ENCODE results near the gene HOXD10. TPM values are rescaled to one million over a fixed set of nuclear protein-coding genes. Genes with fewer than 3 reads are reported as not detected.

The HOXD10 gene
- total RNA-seq, 2 experiments from 2014 or later = not detected

- H3K4me3 ChIP-seq (ENCODE audit: low read length) = no peak overlapping the region
- H3K36me3 Mint-ChIP-seq (ENCODE audit: low read depth) = no peaks in the 10 kb centered on the region
- ChIA-PET POLR2A (no interaction called here), CTCF (no interaction called here)
- no peaks in the 10 kb centered on the region for H3K9me3 Mint-ChIP-seq
- H3K4me1 ChIP-seq (ENCODE audit: insufficient read depth, low read length) = peaks cover 22% of the 10 kb centered on the region
- no peak overlapping the region for H3K27ac ChIP-seq (ENCODE audit: low read depth in 1 of 2, low read length in 2 of 2)
- intact Hi-C loops (cut with DNase I, micrococcal nuclease) = no loop called here
- DNase-seq = no peak
- peak overlapping the region; percentile 11 for H3K4me3 Mint-ChIP-seq
- H3K4me1 Mint-ChIP-seq (ENCODE audit: low read depth) = peaks cover 20% of the 10 kb centered on the region
- TF ChIP-seq, protein P1, sequence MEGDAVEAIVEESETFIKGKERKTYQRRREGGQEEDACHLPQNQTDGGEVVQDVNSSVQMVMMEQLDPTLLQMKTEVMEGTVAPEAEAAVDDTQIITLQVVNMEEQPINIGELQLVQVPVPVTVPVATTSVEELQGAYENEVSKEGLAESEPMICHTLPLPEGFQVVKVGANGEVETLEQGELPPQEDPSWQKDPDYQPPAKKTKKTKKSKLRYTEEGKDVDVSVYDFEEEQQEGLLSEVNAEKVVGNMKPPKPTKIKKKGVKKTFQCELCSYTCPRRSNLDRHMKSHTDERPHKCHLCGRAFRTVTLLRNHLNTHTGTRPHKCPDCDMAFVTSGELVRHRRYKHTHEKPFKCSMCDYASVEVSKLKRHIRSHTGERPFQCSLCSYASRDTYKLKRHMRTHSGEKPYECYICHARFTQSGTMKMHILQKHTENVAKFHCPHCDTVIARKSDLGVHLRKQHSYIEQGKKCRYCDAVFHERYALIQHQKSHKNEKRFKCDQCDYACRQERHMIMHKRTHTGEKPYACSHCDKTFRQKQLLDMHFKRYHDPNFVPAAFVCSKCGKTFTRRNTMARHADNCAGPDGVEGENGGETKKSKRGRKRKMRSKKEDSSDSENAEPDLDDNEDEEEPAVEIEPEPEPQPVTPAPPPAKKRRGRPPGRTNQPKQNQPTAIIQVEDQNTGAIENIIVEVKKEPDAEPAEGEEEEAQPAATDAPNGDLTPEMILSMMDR (IDR thresholded peaks at IDR 0.05) = no peak
- peaks cover 93% of the 10 kb centered on the region for H3K27me3 Mint-ChIP-seq
- H3K36me3 ChIP-seq (ENCODE audit: insufficient read depth, low read length) = no peaks in the 10 kb centered on the region
- ATAC-seq (ENCODE audit: poor library complexity) = no peak
- peaks cover 0 to 58% of the 10 kb centered on the region in 2 experiments for H3K9me3 ChIP-seq (ENCODE audit: control insufficient read depth in 1 of 2, insufficient read depth in 1 of 2, low read length in 2 of 2)
- no peak overlapping the region for H3K27ac Mint-ChIP-seq
- peaks cover 73 to 98% of the 10 kb centered on the region in 2 experiments for H3K27me3 ChIP-seq (ENCODE audit: control insufficient read depth in 1 of 2, insufficient read depth in 2 of 2, low read length in 2 of 2)
These were observed 41.1 kb downstream of the HOXD10 start for GRCh38 chr2:176157499-176158185.

GRCh38 chr2:176158186-176158591, 41.6 kb downstream of the HOXD10 start:
- H3K4me3 ChIP-seq (ENCODE audit: low read length) = no peak overlapping the region
- DNase-seq (no peak), ATAC-seq (ENCODE audit: poor library complexity) (no peak)
- no peak overlapping the region for H3K27ac ChIP-seq (ENCODE audit: low read depth in 1 of 2, low read length in 2 of 2)
- H3K36me3 Mint-ChIP-seq (ENCODE audit: low read depth) = no peaks in the 10 kb centered on the region
- peaks cover 0 to 62% of the 10 kb centered on the region in 2 experiments for H3K9me3 ChIP-seq (ENCODE audit: control insufficient read depth in 1 of 2, insufficient read depth in 1 of 2, low read length in 2 of 2)
- intact Hi-C loops (cut with DNase I, micrococcal nuclease) = no loop called here
- H3K27me3 Mint-ChIP-seq = peaks cover 93% of the 10 kb centered on the region
- peaks cover 22% of the 10 kb centered on the region for H3K4me1 ChIP-seq (ENCODE audit: insufficient read depth, low read length)
- ChIA-PET CTCF (no interaction called here), POLR2A (no interaction called here)
- no peak overlapping the region for H3K27ac Mint-ChIP-seq
- no peaks in the 10 kb centered on the region for H3K9me3 Mint-ChIP-seq
- TF ChIP-seq, protein P1 (IDR thresholded peaks at IDR 0.05) = no peak
- peaks cover 21% of the 10 kb centered on the region for H3K4me1 Mint-ChIP-seq (ENCODE audit: low read depth)
- peak overlapping the region; percentile 63 for H3K4me3 Mint-ChIP-seq
- peaks cover 74 to 99% of the 10 kb centered on the region in 2 experiments for H3K27me3 ChIP-seq (ENCODE audit: control insufficient read depth in 1 of 2, insufficient read depth in 2 of 2, low read length in 2 of 2)
- H3K36me3 ChIP-seq (ENCODE audit: insufficient read depth, low read length) = no peaks in the 10 kb centered on the region

DNA sequence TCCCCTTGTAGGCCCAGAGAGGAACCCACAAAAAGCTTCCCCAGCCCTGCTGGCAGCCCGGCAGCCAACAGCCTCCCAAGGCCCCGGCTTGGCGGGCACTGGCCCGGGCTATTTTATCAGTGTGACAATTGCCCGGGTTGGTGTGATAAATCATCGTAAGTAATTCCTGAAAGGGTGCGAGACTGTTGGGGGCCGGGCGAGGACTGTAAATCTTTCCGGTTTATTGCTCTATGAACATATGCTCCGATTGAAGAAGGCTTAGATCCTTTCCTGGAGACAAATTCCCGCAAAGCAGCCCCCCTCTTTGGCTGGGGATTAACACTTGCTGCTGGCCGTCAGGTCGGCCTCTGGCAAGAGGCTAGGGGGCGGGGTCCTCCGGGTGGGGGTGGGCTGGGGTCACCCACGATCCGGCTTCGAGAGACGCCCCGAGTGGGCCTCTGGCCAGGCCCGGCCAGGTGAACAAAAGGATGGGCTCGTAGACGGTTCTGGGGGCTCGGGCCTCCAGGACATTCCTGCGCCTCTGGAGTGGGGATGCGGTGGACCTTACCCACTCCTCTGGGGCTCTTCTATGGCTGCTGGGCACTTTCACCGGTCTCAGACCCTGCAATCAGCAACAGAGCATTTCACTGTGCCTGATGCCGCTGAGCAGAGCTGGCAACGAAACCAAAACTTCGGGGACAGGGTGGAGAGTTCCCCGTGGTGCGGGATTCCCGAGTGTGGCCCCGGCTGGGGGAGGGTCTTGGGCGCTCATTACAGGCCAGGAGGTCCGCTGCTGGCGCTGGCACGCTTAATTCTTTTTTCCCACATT, 42.5 kb downstream of the HOXD10 start:
- H3K4me3 ChIP-seq (ENCODE audit: low read length) = no peak overlapping the region
- no peak for DNase-seq
- H3K9me3 Mint-ChIP-seq = no peaks in the 10 kb centered on the region
- ChIA-PET POLR2A (no interaction called here), CTCF (no interaction called here)
- no peak overlapping the region for H3K27ac ChIP-seq (ENCODE audit: low read depth in 1 of 2, low read length in 2 of 2)
- H3K36me3 Mint-ChIP-seq (ENCODE audit: low read depth) = peaks cover 4% of the 10 kb centered on the region
- H3K36me3 ChIP-seq (ENCODE audit: insufficient read depth, low read length) = no peaks in the 10 kb centered on the region
- peaks cover 30% of the 10 kb centered on the region for H3K4me1 Mint-ChIP-seq (ENCODE audit: low read depth)
- TF ChIP-seq, protein P1 (IDR thresholded peaks at IDR 0.05) = no peak
- peaks cover 76 to 99% of the 10 kb centered on the region in 2 experiments for H3K27me3 ChIP-seq (ENCODE audit: control insufficient read depth in 1 of 2, insufficient read depth in 2 of 2, low read length in 2 of 2)
- no peak for ATAC-seq (ENCODE audit: poor library complexity)
- intact Hi-C loops (cut with DNase I, micrococcal nuclease) = no loop called here
- H3K27me3 Mint-ChIP-seq = peaks cover 93% of the 10 kb centered on the region
- peaks cover 0 to 69% of the 10 kb centered on the region in 2 experiments for H3K9me3 ChIP-seq (ENCODE audit: control insufficient read depth in 1 of 2, insufficient read depth in 1 of 2, low read length in 2 of 2)
- no peak overlapping the region for H3K4me3 Mint-ChIP-seq
- no peak overlapping the region for H3K27ac Mint-ChIP-seq
- H3K4me1 ChIP-seq (ENCODE audit: insufficient read depth, low read length) = peaks cover 22% of the 10 kb centered on the region
